HG03469 (cell line): ENCODE data around the gene TERF2IP.
A peak's percentile ranks its signal among the peaks of the same experiment; 100 is the strongest.

Source experiments
- ATAC-seq: cut with Tn5 transposase; IDR thresholded peaks from one replicate; pipeline ENCODE4 v1.9.1; 2021; ENCODE audit warnings: mild to moderate bottlenecking, moderate library complexity, moderate number of reproducible peaks; ENCODE audit not compliant: unreplicated experiment

The TERF2IP gene, protein sequence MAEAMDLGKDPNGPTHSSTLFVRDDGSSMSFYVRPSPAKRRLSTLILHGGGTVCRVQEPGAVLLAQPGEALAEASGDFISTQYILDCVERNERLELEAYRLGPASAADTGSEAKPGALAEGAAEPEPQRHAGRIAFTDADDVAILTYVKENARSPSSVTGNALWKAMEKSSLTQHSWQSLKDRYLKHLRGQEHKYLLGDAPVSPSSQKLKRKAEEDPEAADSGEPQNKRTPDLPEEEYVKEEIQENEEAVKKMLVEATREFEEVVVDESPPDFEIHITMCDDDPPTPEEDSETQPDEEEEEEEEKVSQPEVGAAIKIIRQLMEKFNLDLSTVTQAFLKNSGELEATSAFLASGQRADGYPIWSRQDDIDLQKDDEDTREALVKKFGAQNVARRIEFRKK

DNA sequence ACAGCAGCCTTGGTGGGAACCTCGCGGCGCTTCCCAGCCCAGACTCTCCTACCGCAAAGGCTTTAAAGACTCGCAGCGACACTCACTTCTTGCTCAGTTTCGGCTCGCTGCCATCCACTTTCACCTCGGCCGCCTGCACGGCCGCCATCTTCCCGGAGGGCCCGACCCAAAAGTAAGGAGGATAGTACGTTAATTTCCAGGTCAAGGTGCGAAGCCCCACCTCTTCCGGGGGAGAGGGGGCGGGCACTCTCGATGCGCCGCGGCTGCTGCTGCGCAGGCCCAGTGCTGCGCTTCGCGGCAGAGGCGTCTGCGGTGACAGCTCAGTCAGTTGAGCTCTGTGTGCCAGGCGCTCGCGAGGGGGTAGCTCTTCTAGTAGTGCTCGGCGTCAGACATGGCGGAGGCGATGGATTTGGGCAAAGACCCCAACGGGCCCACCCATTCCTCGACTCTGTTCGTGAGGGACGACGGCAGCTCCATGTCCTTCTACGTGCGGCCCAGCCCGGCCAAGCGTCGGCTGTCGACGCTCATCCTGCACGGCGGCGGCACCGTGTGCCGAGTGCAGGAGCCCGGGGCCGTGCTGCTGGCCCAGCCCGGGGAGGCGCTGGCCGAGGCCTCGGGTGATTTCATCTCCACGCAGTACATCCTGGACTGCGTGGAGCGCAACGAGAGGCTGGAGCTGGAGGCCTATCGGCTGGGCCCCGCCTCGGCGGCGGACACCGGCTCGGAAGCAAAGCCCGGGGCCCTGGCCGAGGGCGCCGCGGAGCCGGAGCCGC is at the start of gene TERF2IP, which contains the start of gene KARS1:
Gene TERF2IP, plus strand, starts transcription at position 282 of the 773 bp plus-strand sequence. Its CDS starts 110 bp downstream, at position 392.
Gene KARS1, minus strand, starts transcription at position 174 of the 773 bp plus-strand sequence. Its CDS starts 26 bp downstream, at position 148.
- peak; percentile 87 for ATAC-seq

DNA sequence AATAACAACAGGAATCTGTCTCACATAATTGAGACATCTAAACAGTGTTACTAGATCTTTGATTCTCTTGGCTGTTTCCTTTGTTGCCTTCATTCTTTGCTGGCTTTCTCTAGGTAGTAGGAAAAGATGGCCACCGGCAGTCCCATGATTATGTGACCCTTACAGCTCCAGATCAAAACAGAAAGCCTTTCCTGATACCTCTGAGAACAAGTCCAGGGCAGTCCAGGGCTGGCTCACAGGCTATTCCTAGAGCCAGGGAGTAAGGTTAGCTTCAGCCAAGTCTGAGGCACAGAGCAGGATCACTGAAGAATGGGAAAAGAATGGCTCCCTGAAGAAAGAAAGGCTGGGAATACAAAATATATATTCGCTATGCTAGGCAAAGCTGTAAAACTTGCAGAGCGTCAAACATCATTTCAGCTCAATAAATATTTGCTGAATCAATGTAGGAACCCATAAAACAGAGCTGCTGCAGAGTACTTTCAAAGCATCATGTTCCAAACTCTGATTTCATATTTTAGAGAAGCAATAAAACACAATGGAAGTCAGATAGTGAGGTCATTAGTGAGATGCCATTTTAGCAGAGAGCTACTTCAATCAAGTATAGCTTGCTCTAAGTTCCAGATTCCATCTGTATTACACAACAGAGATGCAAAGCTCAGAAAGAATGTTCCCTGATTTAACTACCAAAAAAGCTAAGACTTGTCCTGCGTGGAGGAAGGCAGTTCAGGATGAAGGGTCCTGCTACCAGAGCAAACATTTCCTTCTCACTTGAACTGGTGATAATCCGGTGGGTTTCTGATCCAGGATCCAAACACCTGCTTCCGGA is 47.9 kb upstream of the TERF2IP start:
- ATAC-seq: no peak

DNA sequence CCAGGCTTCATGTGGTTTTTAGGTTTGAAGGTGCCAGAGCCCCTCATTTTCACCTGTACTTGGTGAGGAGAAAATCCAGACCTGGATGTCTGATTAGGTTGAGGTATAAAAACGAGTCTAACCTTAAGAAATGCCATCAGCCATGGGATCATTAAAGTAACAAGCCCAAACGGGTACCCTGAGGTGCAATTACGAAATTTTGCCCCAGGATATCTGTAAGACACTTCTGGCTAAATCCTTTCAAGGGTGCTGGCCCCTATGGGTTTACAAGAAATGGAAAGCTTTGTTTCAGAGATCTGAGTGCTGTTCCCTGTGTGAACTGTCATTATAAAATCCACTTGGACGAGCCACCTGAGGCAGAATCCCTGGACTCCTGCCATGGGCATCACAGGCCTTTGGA is 44.3 kb upstream of the TERF2IP start:
- ATAC-seq: no peak

- ATAC-seq: no peak
Measured at GRCh38 chr16:75606507-75606906, 41.1 kb upstream of the TERF2IP start.

DNA sequence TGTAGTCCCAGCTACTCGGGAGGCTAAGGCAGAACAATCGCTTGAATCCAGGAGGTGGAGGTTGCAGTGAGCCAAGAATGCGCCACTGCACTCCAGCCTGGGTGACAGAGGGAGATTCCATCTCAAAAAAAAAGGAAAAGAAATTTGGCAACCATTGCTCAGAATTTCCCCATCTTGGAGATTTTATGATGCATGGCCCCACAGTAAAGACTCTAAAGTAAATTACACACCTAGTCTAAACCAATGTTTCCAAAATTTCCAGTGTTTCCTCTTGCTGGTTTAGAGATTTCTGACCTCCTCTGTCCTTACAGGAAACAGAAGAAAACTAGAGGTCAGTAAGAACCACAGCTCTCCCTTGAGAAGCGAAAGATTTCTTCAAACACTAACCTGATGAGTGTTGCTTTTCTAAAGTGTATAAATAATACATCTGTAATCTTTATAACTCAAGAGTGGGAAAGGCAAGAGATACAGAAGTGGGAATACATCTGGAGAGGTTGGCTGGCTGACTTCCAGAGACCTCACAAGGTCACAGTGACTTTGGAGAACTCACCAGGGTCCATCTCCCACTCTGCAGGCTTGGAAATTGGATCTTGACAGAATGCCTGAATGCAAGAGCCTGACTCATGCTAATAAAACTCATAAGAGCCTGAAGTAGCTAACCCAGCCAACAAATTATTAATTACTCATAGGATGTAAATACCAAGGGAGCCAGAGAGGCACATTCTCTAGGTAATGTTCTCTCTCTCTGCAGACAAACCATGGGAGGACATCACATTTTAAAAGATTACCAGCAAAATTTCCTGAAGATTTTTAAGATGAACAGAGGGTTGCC is 33.3 kb upstream of the TERF2IP start:
- no peak for ATAC-seq

DNA sequence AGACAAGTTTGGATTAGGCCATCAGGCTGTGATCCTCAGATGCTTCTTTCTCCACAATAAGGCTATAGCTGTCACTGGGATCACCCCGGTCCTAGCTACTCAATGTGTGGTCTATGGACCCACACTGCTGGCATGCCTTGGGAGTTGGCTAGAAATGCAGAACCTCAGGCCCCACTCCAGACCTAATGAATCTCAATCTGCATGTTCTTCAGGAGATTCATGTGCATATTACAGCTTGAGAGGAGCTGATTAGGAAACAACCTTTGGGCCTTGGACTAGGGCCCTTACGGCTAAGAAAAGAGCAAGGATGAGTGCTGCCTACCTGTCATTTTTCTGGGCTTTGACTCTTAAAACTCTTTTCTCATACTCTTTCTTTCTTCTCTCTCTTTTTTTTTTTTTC is 32.0 kb upstream of the TERF2IP start:
- ATAC-seq: no peak

- ATAC-seq: no peak
Measured at GRCh38 chr16:75616521-75617010, 31.0 kb upstream of the TERF2IP start.

- ATAC-seq: no peak
Measured at GRCh38 chr16:75617121-75617520, 30.5 kb upstream of the TERF2IP start.

DNA sequence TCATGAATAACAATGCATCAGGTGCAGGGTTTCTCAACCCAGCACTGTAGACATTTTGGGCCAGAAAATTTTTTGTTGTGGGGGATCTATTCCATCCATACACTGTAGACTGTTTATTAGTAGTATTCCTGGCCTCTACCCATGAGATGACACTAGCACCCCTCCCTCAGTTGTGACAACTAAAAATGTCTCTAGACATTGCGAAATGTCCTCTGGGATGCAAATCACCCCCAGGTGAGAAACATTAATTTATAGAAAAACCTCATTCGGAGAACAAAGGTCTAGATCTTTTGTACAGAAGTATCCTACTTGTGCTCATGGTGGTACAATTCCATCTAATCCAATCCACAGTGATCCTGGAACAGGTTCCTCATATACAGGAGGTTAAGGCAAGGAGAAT is 28.8 kb upstream of the TERF2IP start:
- ATAC-seq: no peak

DNA sequence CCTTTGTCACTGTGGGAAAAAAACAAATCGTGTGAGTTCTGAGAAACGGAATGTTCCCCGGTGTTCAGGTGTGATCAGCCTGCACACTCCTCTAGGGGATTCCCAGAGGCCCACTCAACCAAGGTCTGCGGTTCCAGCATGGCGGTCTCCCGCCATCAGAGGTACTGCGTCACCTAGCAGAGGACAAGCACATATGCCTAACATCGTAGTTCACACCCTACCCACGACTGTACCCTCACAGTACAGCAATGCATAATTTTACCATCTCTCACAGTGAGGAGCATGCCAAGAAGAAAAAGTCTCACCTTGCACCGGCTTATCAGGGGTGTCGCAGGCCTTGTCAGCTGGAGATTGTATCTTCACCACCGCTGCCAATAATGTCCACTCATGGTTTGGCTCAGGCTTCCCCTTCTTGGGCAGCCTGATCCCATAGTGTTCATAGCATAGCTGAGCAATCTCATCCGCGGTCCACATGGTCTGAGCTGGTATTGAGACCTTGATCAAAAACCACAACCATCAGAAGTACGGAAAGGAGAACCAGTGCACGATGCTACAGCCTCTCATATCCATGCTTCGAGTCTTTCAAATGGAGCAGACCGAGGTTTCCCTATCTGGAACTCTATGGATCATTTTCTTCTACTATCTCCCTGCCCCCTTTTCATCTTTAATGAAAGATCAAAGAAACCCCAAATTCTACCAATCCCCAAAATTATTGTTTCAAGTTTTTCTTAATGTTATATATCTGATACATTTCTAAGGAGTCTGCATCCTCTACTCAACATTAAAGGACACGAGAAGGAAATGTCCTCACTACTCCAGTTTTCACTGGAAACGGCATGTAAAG is 27.0 kb upstream of the TERF2IP start:
- no peak for ATAC-seq

- ATAC-seq: no peak
Measured at GRCh38 chr16:75621170-75621477, 26.4 kb upstream of the TERF2IP start.

DNA sequence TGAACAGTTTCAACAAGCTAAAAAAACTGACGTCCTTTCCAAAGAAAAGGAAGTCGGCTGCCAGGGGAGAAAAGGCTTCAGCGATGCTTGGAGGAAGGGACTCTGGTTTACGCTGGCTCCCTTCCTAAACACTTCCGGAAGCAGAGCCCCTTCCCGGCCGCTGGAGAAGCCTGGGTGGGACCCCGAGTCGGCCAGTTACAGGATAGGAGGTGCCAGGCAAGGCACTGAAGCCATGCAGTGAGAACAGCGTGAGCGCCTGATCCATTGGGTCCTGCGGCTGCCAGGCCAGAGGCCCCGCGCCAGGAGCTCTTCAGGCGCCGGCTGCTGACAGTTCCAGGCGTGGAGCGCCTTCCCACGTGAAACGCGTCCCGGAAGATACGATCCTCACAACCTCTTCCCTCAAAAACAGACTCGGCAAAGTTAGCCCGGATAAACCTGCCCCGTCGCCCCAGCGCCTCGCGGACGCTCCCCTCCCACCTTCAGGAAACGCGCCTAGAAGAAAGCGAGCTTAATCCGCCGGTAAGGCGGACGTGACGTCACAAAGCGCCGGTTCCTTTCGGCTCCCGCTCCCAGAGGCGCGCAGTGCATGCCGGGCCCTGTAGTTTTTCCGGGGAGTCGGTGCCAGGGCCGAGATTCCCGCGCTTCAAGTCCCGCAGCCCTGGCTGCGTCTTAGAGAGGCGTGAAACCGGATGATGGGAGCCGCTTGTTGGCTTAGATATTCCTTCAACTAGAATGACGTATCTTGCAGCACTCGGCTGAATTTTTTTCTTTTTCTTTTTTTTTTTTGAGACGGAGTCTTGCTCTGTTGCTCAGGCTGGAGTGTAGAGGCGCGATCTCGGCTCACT is 24.6 kb upstream of the TERF2IP start, which contains the start of gene ADAT1:
Gene ADAT1, minus strand, starts transcription at position 521 of the 845 bp plus-strand sequence. CDS start 2,482 bp downstream, outside the sequence.
- ATAC-seq: peak; percentile 77

- no peak for ATAC-seq
Measured at GRCh38 chr16:75624921-75625334, 22.6 kb upstream of the TERF2IP start.

DNA sequence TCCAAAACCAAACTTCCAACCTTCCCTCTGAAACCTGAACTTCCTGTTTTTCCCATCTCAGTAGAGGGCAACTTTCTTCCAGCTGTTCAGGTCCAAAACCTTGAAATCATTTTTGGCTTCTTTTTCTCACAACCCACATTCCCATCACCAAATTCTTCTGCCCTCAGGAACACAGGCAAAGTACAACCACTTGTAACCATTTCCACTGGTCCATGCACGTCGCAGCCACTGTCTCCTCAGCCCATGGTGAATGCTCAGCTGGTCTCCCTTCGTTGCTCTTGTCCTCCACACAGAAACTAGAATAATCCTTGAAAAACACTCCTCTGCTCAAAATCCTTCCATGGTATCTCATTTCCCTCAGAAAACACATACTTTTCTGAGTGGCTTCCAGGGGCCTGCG is 20.8 kb upstream of the TERF2IP start:
- ATAC-seq: no peak

DNA sequence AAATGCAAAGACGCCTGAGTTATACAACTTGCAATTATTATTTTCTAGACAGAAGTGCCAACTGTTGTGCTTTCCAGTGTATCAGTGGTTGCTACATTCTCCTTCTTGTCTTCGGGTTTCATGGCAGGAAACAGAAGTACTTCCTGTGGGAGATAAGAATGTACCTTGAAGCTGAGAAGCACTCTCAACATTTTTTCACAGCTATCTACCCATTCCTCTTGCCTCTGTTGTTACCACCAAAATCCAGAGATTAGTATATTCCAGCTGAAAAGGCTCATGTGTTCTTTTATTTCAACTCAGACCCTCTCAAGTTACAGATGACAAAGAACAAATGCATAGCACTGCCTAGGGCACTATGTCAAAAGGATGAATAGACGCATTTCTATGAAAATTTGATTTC is 19.7 kb upstream of the TERF2IP start:
- ATAC-seq: no peak

DNA sequence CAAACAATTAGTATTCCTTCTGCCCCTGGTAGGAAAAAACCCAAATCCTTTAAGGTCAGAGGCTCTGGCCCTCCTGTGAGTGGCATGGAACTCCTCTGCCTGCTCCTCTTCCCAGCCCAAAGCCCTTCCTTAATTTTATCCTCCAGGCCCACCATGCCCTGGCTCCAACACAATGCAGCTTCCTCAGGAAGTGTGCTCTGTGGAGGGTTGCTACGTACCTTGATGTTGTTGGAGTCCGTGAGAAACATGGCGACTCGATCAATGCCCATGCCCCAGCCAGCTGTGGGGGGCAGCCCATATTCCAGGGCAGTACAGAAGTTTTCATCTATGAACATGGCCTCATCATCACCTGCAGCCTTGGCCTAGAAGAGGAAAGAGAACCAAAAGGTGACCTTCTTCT is 19.2 kb upstream of the TERF2IP start:
- ATAC-seq: no peak

GRCh38 chr16:75629132-75629531 is 18.4 kb upstream of the TERF2IP start:
- no peak for ATAC-seq

- ATAC-seq: no peak
Measured at GRCh38 chr16:75630052-75630451, 17.5 kb upstream of the TERF2IP start.
